ENCODE measurements around the gene GRB10.

The GRB10 gene

DNA sequence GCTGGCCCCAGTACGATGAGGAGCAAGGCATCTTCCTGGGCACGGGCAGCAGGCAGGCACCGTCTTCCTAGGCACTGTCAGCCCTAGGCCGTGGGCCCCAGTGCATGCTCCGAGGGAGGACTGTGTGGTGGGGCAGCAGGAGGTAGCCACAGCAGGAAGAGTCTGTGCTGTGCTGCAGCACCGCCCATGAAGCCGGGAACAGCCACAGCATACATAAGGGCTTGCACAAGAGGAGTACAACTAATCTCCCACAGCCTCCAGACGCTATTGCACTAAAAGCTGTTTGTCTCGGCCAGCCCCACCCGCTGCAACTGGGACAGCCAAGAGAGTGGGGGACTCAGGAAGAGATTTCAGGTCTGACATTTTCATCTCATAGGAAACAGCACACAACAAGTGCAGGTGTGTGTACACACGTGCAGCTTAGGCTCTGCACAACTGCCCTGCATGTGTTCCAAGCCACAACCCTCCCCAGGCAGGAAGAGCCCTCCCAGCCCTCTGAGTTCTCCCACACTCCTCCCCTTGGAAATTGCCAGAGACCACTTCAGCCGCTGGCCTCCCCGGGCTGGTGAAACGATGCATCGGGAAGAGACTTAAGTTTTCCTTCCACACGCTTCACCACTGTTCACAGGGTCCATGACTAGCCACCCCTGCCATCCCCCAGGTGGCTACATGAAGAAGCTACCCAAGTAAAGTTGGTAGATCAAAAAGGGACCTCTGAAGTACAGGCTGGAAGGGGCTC lies 129.4 kb downstream of the GRB10 start:
- no peak for DNase-seq (ENCODE audit: low read depth)

DNA sequence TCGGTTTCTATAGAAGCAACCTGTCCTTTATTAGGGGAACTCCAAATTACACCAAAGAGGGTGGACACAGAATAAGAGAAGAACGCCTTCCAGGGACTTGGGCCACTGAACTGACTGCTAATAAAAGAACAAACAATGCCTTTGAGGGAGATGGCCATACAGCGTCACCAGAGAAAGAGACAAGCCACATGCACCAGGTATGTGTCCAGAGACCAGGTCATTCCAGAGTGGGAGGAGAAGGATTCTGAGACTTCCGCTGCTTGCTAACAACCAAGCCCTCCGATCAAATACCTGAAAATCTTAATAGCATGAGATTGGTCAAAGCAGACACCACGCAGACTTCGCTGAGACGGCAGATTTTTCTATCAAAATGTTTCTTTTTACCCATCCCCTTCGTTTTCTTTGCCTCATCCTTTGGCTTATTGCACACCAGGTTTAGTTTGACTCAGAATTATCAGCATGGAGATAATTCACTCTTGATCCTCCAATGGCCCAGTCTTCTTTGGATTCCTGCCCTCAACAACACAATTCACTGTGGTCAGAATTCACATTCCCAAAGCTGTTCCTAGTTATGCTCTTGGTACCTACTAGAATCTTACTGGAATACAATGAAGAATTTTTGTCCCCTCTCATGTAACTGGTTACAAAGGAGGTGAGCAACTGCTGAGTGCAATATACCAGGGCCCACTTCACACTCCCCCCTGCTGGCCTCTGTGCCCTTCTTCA lies 130.1 kb downstream of the GRB10 start:
- no peak for DNase-seq (ENCODE audit: low read depth)

DNA sequence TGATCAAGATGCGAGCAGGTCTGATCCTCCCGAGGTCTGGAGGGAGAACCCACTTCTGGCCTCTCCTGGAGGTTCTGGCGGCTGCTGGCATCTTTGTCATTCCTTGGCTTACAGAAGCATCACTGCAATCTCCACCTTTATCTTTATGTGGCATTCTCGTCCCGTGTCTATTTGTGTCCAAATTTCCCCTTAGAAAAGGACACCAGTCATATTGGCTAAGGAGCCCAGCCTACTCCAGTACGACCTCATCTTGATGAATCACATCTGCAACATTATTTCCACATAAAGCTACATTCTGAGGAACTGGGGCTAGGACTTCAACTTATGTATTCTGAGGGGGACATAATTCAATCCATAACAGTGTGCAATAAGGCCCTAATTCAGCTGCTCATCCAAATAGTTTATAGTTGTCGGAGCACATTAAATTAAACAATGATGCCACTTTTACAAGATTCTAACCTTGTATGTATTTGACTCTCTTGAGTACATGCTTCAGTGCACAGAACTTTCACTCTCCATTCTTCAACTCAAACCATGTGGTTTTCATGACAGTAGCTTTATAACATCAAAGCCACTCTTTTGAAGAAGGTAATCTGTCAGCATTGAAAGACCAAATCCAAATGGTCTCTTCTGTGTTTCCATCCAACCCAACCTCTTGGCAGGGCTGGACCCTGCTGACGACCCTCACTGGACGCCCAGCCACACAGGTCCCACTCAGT lies 131.3 kb downstream of the GRB10 start:
- DNase-seq (ENCODE audit: low read depth): no peak

DNA sequence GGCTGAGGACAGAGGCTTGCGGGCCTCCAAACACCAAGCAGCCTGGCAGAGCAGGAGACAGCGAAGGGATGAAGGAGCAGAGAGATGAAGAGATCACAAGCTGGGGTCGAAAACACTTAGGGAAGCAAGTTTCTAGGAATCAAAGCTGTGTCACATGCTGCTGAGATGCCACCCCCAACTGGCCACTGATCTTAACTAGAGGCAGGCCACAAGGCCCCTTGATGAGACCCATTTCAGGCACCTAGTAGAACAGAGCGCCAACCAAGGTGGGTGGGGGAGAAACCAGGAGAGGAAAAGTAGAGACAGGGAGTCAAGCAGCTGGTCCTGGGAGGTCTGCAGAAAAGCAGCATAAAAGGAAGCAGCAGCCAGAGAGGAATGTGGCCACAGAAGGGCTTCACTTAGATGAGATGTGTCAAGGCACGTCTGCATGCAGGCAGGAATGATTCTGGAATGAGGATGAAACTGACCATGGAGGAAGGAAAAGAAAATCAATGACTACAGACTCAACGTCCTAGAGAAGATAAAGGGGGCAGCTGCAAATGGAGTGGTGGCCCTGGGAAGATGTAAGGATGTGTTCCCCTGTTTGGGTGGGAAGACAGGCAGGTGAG lies 132.5 kb downstream of the GRB10 start:
- DNase-seq (ENCODE audit: low read depth): no peak

DNA sequence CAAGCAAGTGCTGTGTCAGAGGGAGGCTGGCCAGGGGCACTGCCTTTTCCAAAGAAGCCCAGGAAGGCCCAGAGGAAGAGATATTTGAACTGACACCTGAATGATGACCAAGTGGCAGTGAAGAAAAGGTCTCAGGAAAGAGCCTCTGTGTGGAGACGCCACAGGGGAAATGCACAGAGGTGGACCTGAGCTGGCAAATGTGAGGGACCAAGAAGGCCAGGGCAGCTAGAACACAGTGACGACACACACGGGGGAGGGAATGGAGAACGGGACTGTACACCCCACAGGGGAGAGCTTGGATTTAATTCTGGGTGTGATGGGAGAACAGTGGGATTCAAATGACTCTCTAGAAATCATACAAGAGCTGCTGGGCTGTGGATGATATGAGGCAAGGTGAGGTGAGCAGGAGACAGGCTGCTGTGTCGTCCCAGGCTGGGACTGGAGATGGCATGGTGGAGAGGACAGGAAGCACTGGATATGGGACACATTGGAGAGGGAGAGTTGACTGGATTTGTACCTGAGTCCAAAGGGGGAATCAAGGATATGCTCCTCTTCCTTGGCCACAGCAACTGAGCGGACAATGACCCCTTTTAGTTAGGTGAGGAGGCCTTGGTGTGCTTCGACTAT lies 133.3 kb downstream of the GRB10 start:
- no peak for DNase-seq (ENCODE audit: low read depth)

DNA sequence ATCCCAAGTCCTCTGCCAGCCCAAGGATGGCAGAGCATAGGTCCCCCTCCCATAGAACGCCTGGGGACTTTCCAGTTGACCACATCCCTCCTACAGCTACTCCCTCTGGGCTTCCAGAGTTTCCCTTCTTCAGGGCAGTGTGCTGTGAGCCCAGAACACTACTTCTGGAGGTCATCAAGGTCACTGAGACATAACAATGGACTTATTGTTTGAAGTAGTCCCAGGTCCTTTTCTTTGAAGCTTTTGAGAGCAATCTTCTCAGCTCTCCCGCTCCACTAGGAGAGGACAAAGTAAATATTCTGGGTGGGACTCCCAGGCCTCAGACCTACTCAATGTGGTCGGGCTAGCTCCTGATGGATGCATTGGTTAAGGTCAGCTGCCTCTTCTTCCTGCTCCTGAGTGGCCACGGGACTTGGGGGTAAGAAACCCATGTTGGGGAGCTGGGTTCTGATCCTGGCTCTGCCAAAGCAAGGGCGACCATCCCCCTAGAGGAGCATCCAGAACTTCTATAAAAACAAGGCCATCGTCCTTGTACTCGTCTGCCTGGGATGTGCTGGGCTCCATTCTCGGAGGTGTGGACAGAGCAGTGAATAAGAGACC lies 134.0 kb downstream of the GRB10 start:
- DNase-seq (ENCODE audit: low read depth): no peak

DNA sequence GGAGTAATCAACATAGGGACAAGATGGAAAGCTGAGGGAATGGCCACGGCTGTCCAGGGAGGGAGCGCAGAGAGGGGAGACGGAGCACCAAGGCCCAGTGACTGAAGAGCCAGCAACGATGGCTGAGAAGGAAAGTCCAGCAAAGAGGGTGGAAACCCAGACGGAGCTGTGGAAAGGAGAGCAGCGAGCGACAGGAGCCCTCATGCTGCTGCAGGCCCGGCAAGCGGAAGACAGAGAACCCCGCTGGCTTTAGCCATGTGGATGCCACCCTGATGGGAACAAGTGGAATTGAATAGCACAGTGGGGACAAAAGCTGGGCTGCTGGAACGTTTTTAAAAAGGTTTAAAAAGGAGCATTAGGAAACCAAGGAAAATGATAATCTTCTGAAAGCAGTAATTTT lies 134.6 kb downstream of the GRB10 start:
- no peak for DNase-seq (ENCODE audit: low read depth)

DNA sequence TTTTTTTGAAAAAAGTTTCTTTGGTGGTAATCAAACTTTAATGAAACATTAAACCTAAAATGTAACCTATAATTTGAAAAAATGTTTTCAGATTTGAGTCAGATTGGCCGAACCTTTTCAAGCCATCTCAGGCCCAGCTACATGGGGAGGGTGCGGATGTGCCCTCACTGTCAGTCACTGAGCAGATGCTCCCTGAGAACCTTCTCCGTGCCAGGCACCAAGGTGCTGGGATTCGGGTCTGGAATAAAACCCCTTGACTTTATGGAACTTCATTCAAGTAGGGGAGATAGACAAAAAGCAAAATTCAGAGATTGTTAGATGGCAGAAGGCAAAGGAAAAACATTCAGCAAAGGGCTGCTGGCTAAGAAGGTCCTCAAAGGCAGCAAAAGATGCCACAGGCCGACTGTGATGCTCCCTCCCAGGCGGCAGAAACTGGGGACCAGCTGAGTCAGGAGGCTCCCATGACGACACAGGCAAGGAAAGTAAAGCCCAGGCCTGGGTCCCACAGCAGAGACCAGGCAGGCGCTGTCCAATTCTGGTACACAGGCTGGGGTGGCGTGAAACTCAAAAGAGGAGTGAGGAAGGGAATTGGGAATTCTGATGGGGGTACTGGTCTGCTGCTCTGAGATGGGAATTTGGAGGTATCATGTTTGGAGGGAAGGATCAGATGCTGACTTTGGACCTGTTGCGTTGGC lies 135.3 kb downstream of the GRB10 start:
- DNase-seq (ENCODE audit: low read depth): no peak

DNA sequence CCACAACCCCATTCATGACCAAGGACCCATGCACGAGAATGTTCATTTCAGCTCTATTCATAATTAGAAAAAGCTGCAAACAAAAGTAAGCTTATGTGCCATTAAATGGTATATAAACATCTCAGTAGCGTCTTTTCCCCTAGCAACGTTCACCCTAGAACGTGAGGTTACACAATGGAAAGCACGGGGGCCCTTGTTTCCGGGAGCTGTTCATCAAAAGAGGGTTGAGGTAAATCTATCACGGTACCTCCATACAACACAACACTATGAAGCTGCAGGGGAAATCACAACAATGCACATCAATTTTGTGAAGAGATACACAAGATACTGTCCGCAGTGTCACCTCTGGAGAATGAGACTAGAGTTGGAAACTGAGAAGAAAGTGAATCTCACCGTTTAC lies 136.6 kb downstream of the GRB10 start:
- DNase-seq (ENCODE audit: low read depth): no peak

DNA sequence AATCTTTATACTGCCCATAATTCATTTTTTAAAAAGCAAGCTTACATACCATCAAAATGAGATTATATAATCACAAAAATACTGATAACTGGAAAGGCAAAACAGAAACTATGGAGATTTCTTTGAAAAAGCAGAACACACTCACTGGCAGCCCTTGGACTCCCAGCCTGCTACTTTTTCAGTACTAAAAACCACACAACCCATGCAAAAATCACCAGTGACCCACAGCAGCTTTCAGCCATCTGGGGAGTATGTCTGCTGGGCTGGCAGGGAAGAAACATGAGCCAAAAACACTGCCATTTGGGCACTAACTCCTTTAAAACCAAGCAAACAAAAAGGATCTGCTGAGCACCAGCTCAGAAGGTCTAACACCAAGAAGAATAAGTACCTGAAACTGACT lies 137.5 kb downstream of the GRB10 start:
- DNase-seq (ENCODE audit: low read depth): no peak

DNA sequence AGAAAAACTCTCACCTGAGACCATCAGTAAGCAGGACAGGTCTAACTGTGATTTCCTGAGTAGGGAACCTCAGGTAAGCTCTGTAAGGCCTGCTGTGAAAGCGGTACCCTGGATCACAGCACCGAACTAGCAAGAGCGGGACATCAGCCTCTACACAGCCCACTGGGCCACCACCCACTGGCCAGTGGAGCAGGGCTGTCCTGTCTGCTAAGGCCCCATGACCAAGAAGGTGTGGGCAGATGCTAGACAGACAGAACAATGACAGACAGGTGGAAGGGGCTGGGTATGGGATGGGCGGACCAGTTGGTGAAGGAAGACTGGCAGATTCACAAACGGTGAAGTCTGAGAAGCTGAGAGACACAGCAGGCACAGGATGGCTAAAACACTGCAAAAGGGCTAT lies 138.1 kb downstream of the GRB10 start:
- DNase-seq (ENCODE audit: low read depth): no peak

DNA sequence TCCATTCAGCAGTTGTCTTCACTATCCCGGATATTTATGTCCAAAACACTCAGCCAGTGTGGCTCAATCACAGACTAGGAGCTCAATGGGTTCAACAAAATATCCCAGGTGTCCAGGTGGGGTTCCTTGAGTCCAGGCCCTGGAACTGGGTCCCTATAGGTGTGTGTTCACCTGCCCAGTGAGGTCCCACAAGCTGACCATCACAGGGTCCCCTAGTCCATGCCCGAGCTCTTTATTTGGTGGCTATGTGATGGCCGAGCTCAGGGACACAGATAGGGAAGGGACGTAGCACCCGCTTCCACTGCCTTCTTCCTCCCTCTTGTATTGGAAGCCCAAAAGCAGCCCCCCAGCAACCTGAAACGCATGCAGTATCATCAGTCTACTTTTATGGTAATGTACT lies 138.6 kb downstream of the GRB10 start:
- DNase-seq (ENCODE audit: low read depth): no peak

DNA sequence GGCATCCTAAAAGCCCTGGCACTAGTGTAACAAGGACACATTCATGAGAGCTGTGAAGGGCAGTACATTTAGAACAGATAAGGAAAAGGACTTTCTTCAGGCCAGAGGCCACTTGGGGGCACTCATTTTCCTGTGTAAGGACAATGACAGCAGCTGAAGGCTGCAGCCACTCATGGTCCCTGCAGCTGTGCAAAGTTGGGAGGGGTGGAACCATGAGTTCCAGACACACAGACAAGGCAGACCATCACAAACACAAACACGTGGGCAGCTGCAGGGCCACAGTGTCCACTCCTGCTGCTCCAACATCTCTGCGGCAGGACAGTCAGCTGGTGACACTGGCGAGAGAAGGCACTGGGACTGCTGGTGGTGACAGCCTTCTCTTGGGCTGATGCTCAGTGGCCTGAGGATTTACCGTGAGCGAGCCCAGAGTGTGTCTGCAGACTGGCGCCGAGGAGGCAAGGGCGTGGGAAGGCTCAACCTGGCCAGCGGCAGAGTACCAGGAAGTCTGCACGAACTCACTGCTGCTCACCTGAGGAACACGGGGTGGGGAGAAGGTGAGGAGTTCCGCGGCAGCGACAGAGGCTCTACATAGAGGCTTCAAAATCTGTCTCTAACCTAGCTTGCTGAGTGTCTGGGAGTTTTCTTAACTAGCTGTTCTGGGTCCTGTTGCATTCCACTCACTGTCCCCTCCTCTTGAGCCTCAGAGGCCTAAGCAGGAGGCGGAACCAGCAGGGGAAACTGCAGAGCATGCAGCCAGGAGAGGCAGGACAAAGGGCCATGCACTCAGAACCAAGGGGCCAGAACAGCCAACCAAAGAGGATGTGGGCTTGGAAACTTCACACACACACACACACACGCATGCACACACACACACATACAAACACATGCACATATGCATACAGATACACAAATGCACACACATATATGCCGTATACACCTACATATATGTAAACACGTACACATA lies 141.0 kb downstream of the GRB10 start:
- DNase-seq (ENCODE audit: low read depth): no peak

DNA sequence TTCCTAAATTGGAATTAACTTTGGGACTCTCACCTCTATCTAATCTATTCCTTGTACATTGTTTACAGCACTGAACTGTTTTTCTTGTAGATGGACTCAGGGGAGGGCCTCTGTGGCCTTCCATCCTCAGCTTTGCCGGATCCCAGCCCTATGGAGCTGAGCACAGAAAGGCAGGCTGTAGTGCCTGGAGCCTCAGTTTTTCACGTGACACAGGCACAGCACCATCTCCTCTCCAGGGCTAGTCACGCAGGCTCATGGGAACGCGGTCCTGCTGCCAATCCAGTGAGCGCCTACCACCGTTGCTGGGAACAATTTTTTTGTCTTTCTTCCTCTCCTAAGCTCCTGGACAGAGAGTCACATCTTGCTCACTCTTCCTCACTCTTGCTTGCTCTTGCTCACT lies 141.9 kb downstream of the GRB10 start:
- DNase-seq (ENCODE audit: low read depth): no peak

DNA sequence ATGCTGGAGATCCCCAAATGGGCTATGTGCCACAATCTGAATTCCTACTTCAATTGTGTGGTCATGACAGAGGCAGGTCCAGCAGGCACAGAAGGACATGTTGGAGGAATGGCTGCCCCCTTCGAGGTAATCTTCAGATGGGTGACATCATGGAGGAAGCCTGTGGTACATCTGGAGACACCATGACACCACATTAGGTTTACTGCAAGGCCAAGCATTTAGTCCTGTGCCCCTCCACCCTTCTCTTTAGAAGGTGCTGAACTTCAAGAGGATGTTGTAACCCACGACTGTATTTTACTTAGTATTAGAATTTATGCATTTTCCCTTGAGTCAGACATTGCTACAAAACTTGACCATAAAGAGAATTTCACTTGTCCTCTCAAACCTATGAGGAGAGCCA lies 142.4 kb downstream of the GRB10 start:
- no peak for DNase-seq (ENCODE audit: low read depth)

DNA sequence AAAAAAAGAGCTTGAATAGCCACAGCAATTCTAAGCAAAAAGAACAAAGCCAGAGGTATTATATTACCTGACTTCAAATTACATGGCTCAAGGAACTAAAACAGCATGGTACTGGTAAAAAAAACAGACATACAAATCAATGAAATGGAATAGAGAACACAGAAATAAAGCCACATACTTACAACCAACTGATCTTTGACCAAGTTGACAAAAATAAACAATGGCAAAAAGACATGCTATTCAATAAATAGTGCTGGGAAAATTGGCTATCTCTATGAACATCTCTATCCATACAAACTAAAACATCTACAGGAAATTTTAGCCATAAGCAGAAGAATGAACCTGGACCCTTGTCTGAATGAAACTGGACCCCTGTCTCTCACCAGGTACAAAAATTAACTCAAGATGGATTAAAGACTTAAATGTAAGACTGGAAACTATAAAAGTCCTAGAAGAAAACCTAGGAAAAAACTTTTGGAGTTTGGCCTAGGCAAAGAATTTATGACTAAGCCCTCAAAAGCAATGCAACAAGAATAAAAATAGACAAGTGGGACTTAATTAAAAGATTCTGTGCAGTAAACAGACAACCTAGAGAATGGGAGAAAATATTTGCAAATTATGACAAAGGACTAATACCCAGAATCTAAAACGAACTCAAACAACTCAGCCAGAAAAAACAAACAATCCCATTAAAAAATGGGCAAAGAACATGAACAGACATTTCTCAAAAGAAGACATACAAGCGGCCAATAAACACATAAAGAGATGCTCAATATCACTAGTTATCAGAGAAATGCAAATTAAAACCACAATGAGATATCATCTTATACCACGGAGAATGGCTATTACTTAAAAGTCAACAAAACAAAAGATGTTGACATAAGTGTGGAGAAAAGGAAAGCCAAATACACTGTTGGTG lies 144.7 kb downstream of the GRB10 start:
- no peak for DNase-seq (ENCODE audit: low read depth)

DNA sequence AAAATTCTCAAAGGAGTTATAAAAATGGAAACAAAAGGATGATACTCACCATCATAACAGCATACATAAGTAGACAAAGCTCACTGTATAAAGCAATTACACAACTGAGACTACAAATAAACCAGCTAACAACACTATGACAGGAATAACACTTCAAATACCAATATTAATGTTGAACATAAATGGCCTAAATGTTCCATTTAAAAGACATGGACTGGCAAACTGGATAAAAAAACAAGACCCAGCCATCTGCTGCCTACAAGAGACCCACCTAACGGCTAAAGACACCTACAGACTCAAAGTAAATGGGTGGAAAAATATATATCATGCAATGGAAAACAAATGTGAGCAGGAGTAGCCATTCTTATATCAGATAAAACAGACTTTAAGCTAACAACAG lies 148.3 kb downstream of the GRB10 start:
- no peak for DNase-seq (ENCODE audit: low read depth)

DNA sequence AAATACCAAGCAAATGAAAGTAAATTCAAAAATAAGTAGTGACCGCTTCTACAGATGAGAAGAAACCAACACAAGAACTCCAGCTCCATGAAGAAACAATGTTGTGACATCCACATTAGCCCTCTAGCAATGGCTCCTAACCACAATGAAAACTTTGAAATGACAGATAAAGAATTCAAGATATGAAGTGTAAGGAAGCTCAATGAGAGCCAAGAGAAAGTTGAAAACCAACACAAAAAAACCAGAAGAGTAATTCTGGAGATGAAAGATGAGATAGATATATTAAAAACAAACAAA lies 149.3 kb downstream of the GRB10 start:
- DNase-seq (ENCODE audit: low read depth): no peak
